Smooth muscle cell of the pulmonary artery (primary cell): ENCODE measurements around the gene CHRNA7. TPM values are rescaled to one million over a fixed set of nuclear protein-coding genes. Genes with fewer than 3 reads are reported as not detected.

ENCODE experiments used
- total RNA-seq: library from RNA; depleted of rRNA; stranded (reverse); fragments of >200 nt; gene quantifications from 2 replicates; pipeline ENCODE4 v1.2.3, GENCODE V29; 2014

The CHRNA7 gene
- total RNA-seq, result 0.43 and 1.2 TPM in 2 replicates

DNA sequence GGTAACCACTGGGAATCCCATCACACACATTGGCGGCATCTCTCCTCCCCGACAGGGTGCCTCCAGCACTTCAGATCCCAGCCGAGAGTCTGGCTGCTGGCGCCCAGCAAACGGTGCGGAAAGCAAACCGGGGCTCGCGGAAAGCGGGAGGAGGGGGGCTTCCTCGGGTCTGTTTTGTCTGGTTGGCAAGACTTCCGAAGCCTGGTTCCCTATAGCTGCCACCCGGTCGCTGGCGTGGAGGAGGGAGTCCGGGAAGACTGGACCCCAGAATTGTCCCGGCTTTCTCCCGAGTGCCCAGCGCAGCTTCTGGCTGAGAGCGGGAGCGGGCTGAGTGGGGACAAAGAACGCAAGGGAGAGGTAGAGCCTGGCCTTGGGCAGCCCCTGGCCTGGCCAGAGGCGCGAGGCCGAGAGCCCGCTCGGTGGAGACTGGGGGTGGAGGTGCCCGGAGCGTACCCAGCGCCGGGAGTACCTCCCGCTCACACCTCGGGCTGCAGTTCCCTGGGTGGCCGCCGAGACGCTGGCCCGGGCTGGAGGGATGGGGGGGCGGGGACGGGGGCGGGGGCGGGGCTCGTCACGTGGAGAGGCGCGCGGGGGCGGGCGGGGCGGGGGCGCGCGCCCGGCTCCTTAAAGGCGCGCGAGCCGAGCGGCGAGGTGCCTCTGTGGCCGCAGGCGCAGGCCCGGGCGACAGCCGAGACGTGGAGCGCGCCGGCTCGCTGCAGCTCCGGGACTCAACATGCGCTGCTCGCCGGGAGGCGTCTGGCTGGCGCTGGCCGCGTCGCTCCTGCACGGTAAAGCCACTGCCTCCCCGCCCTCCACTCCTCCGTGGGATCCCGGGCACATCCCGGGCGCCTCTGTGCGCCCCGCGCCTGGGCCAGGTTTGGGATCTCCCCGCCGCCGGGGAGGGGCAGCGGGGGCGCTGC, at the start of gene CHRNA7:
CHRNA7 (plus strand) TSS at position 654 of the 920 bp plus-strand sequence; CDS start at position 734, 80 bp downstream.

Other genes starting within 250 kb of the CHRNA7 start
- gene OTUD7A, start 159.8 kb upstream of the CHRNA7 start, total RNA-seq, result 0.23 and 0.46 TPM in 2 replicates